NCI-H128 (cell line): Measurements from ENCODE around the gene ACVR1B.

Source experiments
- DNase-seq: peaks from one replicate; lab custom pipeline; 2025; ENCODE audit not compliant: unreplicated experiment; lab: John Stamatoyannopoulos, UW

ACVR1B gene

DNA sequence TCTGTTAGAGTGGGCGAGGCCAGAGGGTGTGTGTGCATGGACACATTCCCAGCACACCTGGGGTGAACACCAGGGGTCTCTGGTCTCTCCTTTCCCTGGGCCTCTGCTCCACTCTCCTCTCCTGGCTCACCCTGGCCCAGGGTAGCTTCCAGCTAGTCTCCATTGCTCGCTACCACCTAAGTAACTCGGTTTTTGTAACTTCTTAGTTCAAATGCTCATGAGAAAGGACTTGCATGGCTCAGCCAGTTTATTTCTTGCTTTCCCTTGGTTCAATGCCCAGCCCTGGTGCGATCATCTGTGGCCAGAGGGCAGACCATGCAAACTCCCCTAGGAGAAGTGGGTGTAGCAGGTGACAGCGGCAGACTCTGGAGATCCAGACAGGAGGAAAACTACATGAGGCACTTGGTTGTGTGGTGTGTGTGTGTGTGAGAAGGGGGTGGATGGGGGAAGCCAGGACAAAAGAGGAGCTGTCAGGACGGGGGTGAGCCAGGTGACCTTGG is 8.9 kb upstream of the ACVR1B start:
- DNase-seq, result no peak

GRCh38 chr12:51943346-51943745 is 8.2 kb upstream of the ACVR1B start:
- DNase-seq, result no peak

DNA sequence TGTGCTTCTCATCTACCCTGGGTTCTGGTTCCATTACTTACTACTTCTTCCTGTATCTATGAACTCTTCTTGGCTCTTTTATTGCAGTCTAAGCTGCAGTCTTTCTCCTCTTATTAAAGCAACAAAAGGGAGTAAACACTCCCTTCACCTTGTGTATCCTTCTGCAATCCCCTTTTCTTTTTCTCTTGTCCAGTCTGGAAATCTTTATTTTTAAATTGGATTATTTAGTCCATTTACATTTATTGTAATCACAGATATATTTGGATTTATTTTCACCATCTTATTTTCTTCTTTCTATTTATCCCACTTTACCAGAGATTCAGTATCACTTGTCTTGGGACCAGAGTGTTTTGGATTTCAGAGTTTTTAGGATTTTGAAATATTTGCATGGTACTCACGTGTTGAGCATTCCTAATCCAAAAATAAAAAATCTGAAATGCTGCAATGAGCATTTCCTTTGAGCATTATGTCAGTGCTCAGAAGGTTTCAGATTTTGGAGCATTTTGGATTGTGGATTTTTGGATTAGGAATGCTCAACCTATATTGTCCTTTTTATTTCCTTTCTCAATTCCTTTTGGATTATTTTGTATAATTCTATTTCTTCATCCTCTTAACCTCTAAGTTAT is 6.8 kb upstream of the ACVR1B start:
- DNase-seq, result no peak

GRCh38 chr12:51947246-51947996 is 4.1 kb upstream of the ACVR1B start:
- DNase-seq, result no peak

GRCh38 chr12:51948066-51948465 is 3.4 kb upstream of the ACVR1B start:
- DNase-seq, result no peak

DNA sequence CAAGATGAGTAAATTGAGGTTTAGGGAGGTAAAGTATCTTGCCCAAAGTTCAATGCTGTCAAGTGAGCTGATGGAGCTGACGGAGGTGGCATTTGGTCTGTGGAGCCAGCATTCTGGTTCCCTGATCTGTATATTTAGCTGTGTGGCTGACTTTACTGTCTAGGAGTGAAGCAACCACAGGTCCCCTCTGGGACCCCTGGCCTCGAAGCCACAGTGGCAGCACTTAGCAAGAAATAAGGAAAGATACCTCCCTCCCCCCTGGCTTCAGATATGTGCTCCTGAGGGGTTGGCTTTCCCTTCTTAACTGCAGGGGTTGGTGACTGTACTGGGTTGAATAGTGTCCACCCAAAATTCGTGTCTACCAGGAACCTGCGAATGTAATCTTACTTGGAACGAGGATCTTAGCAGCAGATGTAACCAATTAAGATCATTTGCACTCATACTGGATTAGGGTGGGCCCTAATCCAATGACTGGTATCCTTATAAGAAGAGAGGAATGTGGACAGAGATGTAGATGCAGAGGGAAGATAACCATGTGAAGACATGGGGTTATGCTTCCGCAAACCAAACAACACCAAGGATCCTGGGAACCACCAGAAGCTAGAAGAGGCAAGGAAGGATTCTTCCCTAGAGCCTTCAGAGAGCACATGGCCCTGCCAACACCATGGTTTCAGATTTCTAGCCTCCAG is 2.0 kb upstream of the ACVR1B start:
- no peak for DNase-seq

DNA sequence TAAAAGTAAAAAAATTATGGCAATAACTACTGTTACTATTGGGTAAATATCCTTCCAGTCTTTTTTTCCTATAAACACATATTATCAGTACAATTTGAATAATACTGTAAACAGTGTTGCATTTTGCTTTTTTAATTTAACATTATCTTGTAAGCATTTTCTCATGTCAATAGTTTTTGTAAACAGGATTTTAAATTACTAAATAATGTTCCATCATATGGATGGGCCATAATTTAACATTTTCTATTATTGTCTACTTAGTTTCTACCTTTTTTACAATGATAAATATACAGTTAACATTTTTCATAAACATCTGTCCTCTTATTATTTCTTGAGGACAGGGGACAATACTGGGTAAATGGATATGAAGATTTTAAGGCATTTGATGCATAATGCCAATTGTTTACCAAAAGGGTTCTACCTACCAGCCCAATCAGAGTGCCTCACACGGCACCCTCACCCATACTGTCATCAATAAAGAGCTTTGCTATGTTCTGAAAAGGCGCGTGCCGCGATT is 759 bp upstream of the ACVR1B start:
- no peak for DNase-seq

DNA sequence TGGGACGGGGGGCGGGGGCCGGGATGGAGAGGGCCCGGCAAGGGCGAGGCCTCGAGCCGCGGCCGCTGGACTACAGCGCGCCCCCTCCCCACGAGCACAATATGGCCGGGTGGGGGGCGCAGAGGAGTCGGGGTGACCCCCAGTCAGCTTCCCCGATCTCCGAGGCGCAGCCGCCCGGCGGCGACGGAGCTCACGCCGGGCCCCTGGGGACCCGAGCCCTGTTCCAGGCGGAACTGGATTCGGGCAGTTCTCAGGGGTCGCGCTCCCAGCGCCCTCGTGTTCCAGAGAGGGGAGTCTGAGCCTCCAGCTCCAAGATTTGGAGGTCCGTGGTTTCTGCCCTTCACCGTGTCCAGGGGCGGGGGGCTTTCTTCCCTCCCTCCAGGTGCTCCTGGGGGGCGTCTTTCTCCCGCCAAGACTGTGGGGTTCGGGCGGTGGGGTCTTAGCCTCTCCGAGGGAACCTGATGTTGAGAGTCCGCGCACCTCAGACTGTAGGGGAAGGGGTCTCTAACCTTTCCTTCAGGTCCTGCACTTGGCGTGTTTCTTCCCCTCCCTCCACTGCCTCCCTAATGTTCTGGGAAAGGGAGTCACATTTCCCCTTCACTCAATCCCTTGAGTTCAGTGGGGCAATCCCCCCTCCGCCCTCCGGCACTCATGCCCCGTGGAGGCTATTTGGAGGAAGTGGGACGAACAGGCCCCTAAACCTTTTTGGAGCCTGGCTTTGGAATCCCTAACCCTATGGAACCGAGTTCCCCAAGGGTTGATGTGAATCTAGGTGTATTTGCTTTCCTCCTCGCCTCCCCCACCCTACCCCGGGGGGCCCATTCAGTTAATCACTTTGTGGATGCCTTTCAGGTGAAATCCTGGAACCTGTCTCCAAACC is 584 bp downstream of the ACVR1B start:
- DNase-seq, result no peak

DNA sequence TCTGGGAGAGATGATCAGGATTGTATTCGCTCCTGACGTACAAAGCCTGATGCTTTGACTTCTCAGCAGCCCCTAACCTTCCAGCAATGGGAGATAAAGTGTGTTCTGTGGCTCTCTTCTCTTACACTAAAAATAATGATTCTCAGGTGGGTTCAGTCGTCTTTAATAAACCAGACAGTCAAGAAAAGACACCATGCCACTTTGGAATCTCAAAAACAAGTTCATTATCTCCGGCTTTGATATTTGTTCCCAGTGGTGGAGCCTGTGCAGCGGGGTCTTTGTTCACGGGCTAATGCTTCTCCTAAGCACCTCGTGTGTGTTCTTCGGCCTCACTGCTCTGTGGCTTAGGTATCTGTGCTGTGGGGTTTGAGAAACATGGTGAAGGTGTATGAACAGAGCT is 1.6 kb downstream of the ACVR1B start:
- DNase-seq, result no peak

- no peak for DNase-seq
Observed at GRCh38 chr12:51953864-51954263, 2.4 kb downstream of the ACVR1B start.

DNA sequence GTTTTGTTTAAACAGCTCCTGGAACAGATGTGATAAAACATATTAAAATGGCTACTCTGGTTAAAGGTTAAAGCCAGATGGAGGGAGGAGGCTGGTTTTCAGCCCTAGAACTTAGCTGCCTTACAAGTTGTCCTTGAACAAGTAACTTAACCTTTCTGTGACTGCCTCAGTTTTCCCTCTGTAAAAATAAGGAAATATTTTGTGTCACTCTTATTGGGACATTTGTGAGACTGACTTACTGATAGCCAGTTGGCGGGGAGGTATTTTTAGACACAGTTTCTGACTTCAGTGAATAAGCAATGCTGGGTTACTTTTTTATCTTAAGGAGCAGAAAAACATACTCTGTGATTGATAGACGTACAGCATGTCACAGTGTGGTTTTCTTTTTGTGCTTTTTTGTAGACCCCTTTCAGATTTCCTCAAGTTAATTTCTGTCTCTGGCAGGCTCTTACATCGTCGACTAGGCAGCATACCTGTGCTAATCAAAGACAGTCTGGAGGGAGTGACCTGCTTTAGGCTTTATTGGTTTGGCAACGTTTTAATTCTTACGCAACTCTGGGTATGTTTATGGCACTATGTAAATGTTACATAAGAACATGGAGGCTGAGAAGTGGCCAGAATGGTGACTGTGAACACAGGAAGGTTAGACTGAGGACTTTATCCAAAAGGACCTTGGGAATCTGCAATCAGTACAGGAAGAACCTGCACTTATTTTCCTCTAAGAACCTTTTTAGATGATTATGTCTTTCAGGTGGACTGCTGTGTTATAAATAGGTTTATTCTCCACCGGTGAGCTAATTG is 3.3 kb downstream of the ACVR1B start:
- no peak for DNase-seq

- no peak for DNase-seq
Observed at GRCh38 chr12:51955702-51956101, 4.2 kb downstream of the ACVR1B start.

DNA sequence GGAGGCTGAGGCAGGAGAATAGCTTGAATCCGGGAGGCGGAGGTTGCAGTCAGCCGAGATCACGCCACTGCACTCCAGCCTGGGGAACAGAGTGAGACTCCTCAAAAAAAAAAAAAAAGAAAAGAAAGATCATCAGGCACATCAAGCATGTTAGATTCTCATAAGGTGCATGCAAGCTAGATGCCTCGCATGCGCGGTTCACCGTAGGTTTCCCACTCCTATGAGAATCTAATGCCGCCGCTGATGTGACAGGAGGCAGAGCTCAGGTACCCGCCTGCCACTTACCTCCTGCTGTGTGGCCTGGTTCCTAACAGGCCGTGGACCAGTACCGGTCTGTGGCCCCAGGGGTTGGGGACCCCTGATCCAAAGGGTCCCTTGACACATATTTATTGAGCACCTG is 7.0 kb downstream of the ACVR1B start:
- DNase-seq, result no peak

DNA sequence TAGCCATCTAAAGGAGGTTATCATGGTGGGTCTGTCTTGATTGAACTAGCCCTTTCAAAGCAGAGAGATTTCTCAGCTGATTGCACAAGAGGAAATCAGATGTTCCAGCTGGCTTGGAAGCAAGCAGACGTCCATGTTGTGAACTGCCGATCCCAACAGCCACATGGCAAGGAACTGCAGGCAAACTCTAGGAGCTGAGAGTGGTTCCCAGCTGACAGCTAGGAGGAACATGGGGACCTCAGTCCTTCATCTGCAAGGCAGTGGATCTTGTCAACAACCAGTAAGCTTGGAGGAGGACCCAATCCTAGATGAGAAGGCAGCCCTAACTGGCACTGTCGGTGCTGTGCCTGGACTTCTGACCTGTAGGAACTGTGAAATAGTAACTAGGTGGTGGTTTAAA is 7.7 kb downstream of the ACVR1B start:
- DNase-seq, result no peak

DNA sequence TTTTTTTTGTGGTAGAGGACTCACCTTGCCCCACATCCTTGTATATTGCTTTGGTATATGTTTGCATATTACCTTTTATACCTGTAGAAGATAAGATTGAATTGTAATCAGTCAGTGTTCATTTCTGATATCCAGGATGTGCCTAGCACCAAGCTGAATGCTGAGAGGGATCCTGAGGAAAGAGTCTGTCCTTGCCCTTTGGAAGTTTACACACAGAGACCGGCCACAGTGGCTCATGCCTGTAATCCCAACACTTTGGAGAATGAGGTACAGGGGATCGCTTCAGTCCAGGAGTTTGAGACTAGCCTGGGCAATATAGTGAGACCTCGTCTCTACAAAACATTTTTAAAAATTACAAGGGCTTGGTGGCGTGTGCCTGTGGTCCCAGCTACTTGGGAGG is 8.4 kb downstream of the ACVR1B start:
- no peak for DNase-seq

GRCh38 chr12:51960488-51960887 is 9.0 kb downstream of the ACVR1B start:
- no peak for DNase-seq

DNA sequence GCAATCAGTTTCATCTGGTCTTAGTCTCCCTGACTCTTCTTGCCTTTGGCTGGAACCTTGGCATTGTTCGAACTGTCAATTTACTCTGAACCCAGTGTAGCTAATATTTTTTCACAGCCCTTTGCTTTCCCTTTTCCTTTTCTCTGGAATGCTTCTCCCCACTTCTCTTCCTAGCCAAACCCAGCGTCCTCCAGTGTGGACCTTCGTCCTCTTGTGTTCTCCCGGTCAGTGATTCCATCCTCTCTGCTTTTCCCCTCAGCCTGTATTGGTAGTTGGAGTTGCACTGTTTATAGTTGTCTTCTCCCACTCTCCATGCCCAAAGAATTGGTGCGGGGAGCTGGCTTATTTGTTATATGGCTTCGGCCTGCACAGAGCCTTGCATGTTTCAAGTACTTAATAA is 9.4 kb downstream of the ACVR1B start:
- no peak for DNase-seq

GRCh38 chr12:51961834-51962233 is 10.3 kb downstream of the ACVR1B start:
- no peak for DNase-seq

- no peak for DNase-seq
Observed at GRCh38 chr12:51962737-51963136, 11.2 kb downstream of the ACVR1B start.

- DNase-seq, result no peak
Observed at GRCh38 chr12:51963477-51963876, 12.0 kb downstream of the ACVR1B start.
